ENCODE measurements around the gene C2orf66.

The C2orf66 gene

DNA sequence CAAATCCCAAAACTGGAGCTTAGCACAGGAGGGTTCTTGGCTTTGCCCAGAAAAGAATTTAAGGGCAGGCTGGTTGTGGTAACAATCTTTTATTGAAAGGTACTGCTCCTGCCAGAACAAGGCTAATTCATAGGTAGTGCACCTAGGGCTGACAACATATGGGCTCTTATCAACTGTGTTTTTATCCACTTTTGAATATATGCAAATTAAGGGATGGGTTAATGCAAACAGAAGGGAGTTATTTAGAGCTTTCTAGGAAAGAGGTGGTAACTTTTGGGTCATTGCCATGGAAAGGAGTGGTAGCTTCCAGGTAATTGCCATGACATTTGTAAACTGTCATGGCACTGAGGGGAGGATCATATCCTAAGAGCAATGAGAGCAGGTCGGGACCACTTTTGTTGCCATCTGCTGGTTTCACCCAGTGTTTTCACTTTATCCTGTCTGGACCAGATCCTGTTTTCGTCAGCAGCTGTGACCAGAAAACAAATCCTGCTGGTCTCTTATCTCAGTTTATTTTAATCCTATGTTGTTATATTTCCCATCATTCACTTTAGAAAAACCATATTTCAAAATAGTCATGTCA lies 981 bp downstream of the C2orf66 start:
- no peak for DNase-seq (ENCODE audit: low spot score)
- no peaks in the 10 kb centered on the region for H3K9me3 Mint-ChIP-seq
- H3K27ac Mint-ChIP-seq = no peak overlapping the region
- H3K4me1 Mint-ChIP-seq (ENCODE audit: low read depth) = no peaks in the 10 kb centered on the region
- H3K4me3 Mint-ChIP-seq = no peak overlapping the region
- H3K27me3 Mint-ChIP-seq (ENCODE audit: low read depth) = peaks cover 26% of the 10 kb centered on the region
- no peaks in the 10 kb centered on the region for H3K36me3 Mint-ChIP-seq (ENCODE audit: low read depth)

DNA sequence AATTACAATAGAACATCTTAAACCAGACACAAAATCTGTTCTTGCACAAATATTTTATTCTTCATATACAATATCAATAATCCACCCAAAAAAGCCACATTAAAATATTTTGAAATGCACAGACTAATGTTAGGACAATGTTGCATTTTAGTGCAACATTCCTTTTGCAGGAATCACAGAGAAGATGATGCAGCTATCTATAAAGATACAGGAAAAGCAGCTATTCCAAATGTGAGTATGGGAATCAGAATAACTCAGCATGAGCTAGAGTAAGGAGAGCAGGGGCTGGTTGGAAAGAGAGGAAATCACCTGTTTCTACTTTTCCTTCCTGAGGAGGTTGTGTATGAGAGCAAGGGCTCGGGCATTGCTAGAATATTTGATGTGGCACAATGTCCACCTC lies 4.8 kb downstream of the C2orf66 start:
- no peak for DNase-seq (ENCODE audit: low spot score)
- H3K36me3 Mint-ChIP-seq (ENCODE audit: low read depth) = peaks cover 3% of the 10 kb centered on the region
- no peaks in the 10 kb centered on the region for H3K9me3 Mint-ChIP-seq
- no peak overlapping the region for H3K4me3 Mint-ChIP-seq
- H3K4me1 Mint-ChIP-seq (ENCODE audit: low read depth) = peaks cover 4% of the 10 kb centered on the region
- H3K27me3 Mint-ChIP-seq (ENCODE audit: low read depth) = peaks cover 7% of the 10 kb centered on the region
- H3K27ac Mint-ChIP-seq = no peak overlapping the region

DNA sequence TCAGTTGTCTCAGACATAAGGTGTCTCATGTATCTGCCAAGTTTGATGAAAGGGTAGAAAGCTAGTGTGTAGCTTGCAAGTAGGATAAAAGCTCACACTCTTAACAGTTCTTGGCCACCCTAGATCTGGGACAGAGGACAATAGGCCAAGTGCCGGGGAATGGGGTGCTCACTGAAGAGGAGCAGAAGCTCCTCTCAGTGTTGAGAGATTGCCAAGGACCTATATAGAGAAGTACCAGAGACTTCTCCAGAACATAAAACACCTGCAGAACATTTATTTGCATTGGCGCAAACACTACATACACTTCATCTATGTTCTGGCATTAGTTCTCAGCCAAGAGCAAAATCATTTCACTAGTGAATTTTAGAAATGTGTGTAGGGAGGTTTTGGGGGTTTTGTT lies 6.8 kb downstream of the C2orf66 start:
- Mint-ChIP-seq H3K9me3 (no peaks in the 10 kb centered on the region), H3K36me3 (ENCODE audit: low read depth) (peaks cover 8% of the 10 kb centered on the region), H3K27me3 (ENCODE audit: low read depth) (peaks cover 3% of the 10 kb centered on the region), H3K27ac (no peak overlapping the region), H3K4me1 (ENCODE audit: low read depth) (peaks cover 6% of the 10 kb centered on the region), H3K4me3 (no peak overlapping the region)
- no peak for DNase-seq (ENCODE audit: low spot score)

DNA sequence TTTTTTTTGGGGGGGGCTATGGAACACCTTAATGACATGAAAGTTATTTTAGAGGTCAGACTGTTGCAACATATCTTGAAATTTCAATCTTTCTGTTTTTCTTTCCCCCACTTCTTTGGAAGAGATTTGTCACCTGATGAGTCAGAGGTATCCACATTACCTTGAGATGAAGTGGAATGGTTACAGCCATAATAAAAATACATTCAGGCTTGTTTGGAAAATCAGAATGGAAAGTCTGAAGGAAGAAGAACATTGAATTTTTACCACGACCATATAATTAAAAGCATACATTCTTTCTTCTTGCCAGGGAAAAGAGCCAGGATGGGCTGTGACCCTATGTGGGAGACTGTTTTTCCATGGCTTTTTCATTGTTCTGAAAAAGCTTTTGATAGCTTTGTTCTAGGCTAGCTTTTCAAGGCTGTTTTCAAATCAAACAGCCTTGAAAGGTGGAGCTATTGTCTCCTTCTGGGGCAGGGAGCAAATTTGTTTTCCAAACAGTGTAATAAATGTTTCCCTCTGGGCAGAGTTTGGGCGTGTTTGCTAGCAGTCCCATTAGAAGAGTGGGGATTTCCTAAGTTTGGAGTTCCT lies 7.4 kb downstream of the C2orf66 start:
- Mint-ChIP-seq H3K4me3 (no peak overlapping the region), H3K27ac (no peak overlapping the region)
- no peak for DNase-seq (ENCODE audit: low spot score)

DNA sequence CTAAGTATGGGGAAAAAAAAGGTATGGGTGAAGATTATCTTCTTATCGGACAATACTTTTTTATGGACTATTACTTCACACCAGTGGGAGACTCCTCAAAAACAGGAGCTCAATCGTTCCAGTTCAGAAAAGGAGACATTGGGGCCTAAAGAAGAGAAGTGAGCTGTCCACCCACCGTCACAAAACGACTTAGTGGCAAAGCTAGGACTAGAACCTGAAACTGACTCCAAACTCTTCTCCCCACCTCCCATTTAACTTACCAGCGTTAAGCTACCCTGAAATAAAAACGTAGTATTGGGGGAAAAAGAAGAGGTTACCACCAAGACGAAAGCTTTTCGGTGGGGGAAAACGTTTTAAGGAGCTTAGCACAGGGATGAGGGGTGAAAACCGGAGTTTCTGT lies 10.2 kb downstream of the C2orf66 start:
- H3K27ac Mint-ChIP-seq = peak overlapping the region; percentile 97

More for the DNA sequence above, 7.4 kb downstream of the C2orf66 start:
- peaks cover 13% of the 10 kb centered on the region for H3K36me3 Mint-ChIP-seq (ENCODE audit: low read depth)
- H3K9me3 Mint-ChIP-seq = no peaks in the 10 kb centered on the region
- H3K4me1 Mint-ChIP-seq (ENCODE audit: low read depth) = peaks cover 11% of the 10 kb centered on the region
- peaks cover 3% of the 10 kb centered on the region for H3K27me3 Mint-ChIP-seq (ENCODE audit: low read depth)

DNA sequence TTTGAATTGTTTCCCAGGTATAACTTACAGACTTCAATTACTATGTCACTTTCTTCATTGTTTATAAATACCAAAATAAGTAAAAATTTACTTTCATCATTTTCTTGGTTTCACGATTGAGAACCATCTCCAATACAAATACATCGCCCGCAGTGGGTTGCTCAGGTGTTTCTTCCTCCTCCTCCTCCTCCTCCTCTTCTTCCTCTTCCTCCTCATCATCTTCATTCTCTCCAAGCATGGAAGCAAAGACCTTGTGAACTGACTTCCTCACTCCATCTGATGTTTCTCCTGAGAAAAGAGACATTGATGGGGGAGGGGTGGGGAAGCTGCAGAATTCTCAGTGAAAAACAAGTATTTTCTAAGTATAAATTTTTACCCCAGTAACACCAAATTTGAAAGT lies 16.3 kb downstream of the C2orf66 start:
- Mint-ChIP-seq H3K27ac (no peak overlapping the region), H3K4me3 (no peak overlapping the region), H3K4me1 (ENCODE audit: low read depth) (peaks cover 11% of the 10 kb centered on the region), H3K36me3 (ENCODE audit: low read depth) (peaks cover 46% of the 10 kb centered on the region), H3K27me3 (ENCODE audit: low read depth) (no peaks in the 10 kb centered on the region), H3K9me3 (no peaks in the 10 kb centered on the region)
- no peak for DNase-seq (ENCODE audit: low spot score)

More for the DNA sequence above, 10.2 kb downstream of the C2orf66 start:
- peaks cover 20% of the 10 kb centered on the region for H3K36me3 Mint-ChIP-seq (ENCODE audit: low read depth)
- no peak for DNase-seq (ENCODE audit: low spot score)
- H3K27me3 Mint-ChIP-seq (ENCODE audit: low read depth) = no peaks in the 10 kb centered on the region
- H3K9me3 Mint-ChIP-seq = no peaks in the 10 kb centered on the region
- peaks cover 16% of the 10 kb centered on the region for H3K4me1 Mint-ChIP-seq (ENCODE audit: low read depth)
- peak overlapping the region; percentile 99 for H3K4me3 Mint-ChIP-seq

DNA sequence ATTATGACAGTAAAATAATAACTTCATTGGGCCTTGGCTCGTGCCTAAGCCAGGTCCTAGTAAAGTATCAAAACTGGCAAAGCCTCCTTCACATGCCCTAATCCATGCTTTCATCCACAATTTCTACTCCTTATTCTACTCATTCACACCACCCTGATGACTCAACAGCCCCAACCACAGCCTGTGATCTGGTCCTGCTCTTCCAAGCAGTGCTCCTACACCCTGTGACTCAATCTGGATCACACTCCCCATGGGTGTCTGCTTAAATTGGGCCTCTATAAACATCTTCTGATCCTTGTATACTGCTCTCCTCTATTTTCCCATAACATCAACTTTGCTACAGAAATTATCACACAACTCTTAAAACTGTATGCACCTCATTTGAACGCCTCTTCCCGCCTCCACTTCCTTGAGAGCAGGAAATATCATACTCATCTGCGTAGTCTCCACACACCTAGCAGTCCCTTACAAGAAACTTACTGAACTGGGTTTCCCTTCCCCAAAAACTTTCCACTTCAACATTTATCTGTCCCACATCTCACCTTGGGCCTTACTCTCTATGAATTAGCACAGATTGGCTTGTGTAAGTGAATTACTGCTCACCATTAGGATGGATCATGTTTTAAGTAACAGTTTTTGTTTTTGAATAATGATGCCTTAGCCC lies 25.6 kb downstream of the C2orf66 start:
- H3K27me3 Mint-ChIP-seq (ENCODE audit: low read depth) = no peaks in the 10 kb centered on the region

DNA sequence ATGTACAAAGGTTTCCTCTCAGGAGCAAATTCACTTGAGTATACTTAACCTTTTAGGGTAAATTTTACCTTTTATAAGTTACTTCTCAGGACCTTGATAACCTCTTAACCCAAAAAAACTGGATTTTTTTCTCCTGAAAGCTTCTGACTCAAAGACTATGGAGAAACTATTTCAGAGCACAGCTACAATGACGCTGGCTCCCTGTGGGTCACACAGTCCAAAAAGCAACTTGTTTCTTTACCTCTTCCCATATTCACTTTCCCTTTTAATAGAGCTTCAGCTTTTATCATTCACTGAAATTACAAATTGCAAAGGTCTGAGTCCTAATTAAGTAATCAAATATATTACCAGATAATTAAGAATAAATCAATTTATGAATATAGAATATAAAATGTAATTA lies 42.1 kb downstream of the C2orf66 start:
- Mint-ChIP-seq H3K27me3 (ENCODE audit: low read depth) (no peaks in the 10 kb centered on the region), H3K4me3 (no peak overlapping the region), H3K27ac (no peak overlapping the region), H3K36me3 (ENCODE audit: low read depth) (peaks cover 38% of the 10 kb centered on the region), H3K4me1 (ENCODE audit: low read depth) (no peaks in the 10 kb centered on the region), H3K9me3 (no peaks in the 10 kb centered on the region)
- DNase-seq (ENCODE audit: low spot score) = no peak

More for the DNA sequence above, 25.6 kb downstream of the C2orf66 start:
- Mint-ChIP-seq H3K27ac (no peak overlapping the region), H3K9me3 (no peaks in the 10 kb centered on the region), H3K4me1 (ENCODE audit: low read depth) (peaks cover 5% of the 10 kb centered on the region), H3K4me3 (no peak overlapping the region), H3K36me3 (ENCODE audit: low read depth) (peaks cover 32% of the 10 kb centered on the region)
- peak; percentile 51 for DNase-seq (ENCODE audit: low spot score)

DNA sequence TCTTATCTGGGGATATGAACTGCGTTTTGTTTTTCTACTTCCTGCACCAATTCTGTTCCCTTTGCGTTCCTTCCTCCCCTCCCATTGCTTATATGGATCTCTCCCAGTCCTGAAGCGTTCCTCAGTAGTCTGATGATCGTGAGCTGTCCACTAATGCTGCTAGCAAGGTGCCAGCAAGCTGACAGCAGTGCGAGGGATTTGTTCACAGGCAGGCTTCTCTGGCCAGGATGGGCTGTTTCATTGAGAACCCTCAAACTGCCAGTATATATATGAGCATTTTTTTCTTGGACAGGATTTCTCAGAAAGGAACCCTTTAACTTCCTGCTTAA lies 49.8 kb downstream of the C2orf66 start:
- peaks cover 44% of the 10 kb centered on the region for H3K36me3 Mint-ChIP-seq (ENCODE audit: low read depth)
- H3K9me3 Mint-ChIP-seq = peaks cover 28% of the 10 kb centered on the region
- no peak overlapping the region for H3K4me3 Mint-ChIP-seq
- H3K27ac Mint-ChIP-seq = no peak overlapping the region
- H3K27me3 Mint-ChIP-seq (ENCODE audit: low read depth) = no peaks in the 10 kb centered on the region
- DNase-seq (ENCODE audit: low spot score) = no peak
- peaks cover 2% of the 10 kb centered on the region for H3K4me1 Mint-ChIP-seq (ENCODE audit: low read depth)

DNA sequence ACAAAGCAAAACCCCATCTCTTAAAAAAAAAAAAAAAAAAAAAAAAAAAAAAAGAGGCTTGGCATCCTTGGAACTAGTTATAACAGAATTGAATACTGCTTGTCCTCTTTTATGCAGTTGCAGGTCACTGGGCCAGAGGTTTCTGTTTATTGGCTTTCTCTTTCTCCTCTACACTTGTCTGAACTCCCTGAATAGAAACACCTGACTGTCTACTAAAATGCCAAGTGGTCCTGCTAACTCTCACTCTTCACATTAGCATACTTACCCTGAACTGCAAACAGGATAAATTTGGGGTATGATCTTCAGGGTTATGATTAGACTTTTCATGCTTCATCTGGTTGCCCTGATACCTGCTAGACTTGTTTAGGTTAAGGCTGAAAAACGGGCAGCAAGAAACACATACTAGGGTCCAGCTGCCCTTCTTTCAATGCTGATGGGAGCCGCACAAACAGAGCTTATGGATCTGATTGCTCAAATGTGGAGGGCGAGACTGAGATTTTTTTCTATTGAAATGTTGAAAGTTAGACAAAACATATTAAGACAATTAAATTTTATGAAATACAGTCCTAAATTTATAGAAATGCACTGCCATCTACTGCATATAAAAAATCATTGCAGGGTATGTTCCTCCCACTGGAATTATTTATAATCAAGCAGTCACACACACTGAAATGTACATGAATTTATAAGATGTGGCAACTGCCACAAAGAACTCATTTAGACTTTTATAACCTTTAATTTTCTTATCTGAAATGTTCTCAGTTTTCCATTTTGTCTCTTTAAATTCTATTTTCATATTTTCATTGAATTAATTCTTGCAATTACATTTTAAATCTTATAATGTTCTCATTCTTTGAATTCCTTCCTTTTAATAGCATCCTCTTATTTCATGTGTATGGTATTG lies 50.4 kb downstream of the C2orf66 start:
- H3K4me1 Mint-ChIP-seq (ENCODE audit: low read depth) = peaks cover 2% of the 10 kb centered on the region
- H3K27ac Mint-ChIP-seq = no peak overlapping the region
- H3K27me3 Mint-ChIP-seq (ENCODE audit: low read depth) = no peaks in the 10 kb centered on the region
- H3K4me3 Mint-ChIP-seq = no peak overlapping the region
- DNase-seq (ENCODE audit: low spot score) = no peak
- peaks cover 32% of the 10 kb centered on the region for H3K9me3 Mint-ChIP-seq
- H3K36me3 Mint-ChIP-seq (ENCODE audit: low read depth) = peaks cover 41% of the 10 kb centered on the region

Measured in T-helper 2 cell treated with Interferon-gamma antibody and Interleukin-4, amounts not matched to agents 5 μg/mL and 100 μg/mL, for 36 hours (primary cell).